Thoracic aorta (tissue), 2 donors: Measurements from ENCODE around the gene WBP11. TPM values are rescaled to one million over a fixed set of nuclear protein-coding genes. Genes with fewer than 3 reads are reported as not detected.
"Not testable (repeated sequence)": the region's sequence is repeated elsewhere in the genome, so short reads cannot be mapped to it uniquely, and the experiment has no call there.

ENCODE experiments used
- ATAC-seq: fragments of 150-250 bp; one replicate; pipeline ENCODE4 v1.8.0; 2017; ENCODE audit warnings: low read depth; ENCODE audit not compliant: insufficient number of reproducible peaks, low FRiP score
- DNase-seq: peaks from one replicate; pipeline ENCODE4 v3.0.0-alpha.2; 2020; ENCODE audit warnings: low spot score
- H3K27ac ChIP-seq, 2 donors: fragments of 200-600 bp; sonication (generic); 1 replicate in 1 of 2; 2 replicates in 1 of 2; pipeline ENCODE4 v1.5.1; 2016; ENCODE audit warnings: mild to moderate bottlenecking in 2 of 2, moderate library complexity in 2 of 2
- H3K27me3 ChIP-seq: fragments of 200-600 bp; sonication (generic); replicated peaks from 2 replicates; pipeline ENCODE4 v1.6.0; 2016; ENCODE audit warnings: mild to moderate bottlenecking; ENCODE audit not compliant: insufficient read depth
- H3K36me3 ChIP-seq: fragments of 200-600 bp; sonication (generic); one replicate; pipeline ENCODE4 v1.5.1; 2016
- H3K4me1 ChIP-seq, 2 donors: fragments of 200-600 bp; sonication (generic); 1 replicate in 1 of 2; 2 replicates in 1 of 2; pipeline versions ENCODE4 v1.5.1 to v1.6.0; 2016; ENCODE audit warnings: low read depth in 2 of 2, mild to moderate bottlenecking in 1 of 2; ENCODE audit not compliant: control insufficient read depth in 1 of 2
- H3K4me3 ChIP-seq: fragments of 200-600 bp; sonication (generic); 2 replicates; pipeline ENCODE4 v1.5.1; 2016; ENCODE audit warnings: mild to moderate bottlenecking
- H3K9me3 ChIP-seq: fragments of 200-600 bp; sonication (generic); 2 replicates; pipeline ENCODE4 v1.5.1; 2016
- CTCF ChIP-seq: fragments of 200-600 bp; sonication (generic); IDR thresholded peaks from one replicate; pipeline ENCODE4 v1.5.1; 2019; ENCODE audit warnings: antibody characterized with exemption
- total RNA-seq, 2 donors: library from RNA; depleted of rRNA; stranded (reverse); fragments of >200 nt; gene quantifications; one replicate each; pipeline versions ENCODE4 v1.1.0 to v1.2.3, GENCODE V29; 2016

WBP11 gene
- total RNA-seq, 2 donors from 2014 or later: 10.0 to 17.6 TPM

GRCh38 chr12:14751986-14752385, 51.3 kb downstream of the WBP11 start:
- no peak for TF ChIP-seq CTCF
- H3K27ac ChIP-seq: no peak overlapping the region
- no peaks in the 10 kb centered on the region for H3K27me3 ChIP-seq
- no peaks in the 10 kb centered on the region for H3K36me3 ChIP-seq
- ATAC-seq (no peak), DNase-seq (no peak)
- no peaks in the 10 kb centered on the region for H3K9me3 ChIP-seq
- no peak overlapping the region for H3K4me3 ChIP-seq
- no peaks in the 10 kb centered on the region for H3K4me1 ChIP-seq

GRCh38 chr12:14743061-14743460, 60.2 kb downstream of the WBP11 start:
- Histone ChIP-seq H3K4me1 (no peaks in the 10 kb centered on the region), H3K27ac (no peak overlapping the region), H3K4me3 (no peak overlapping the region), H3K27me3 (no peaks in the 10 kb centered on the region), H3K36me3 (no peaks in the 10 kb centered on the region), H3K9me3 (no peaks in the 10 kb centered on the region)
- no peak for TF ChIP-seq CTCF
- DNase-seq: no peak
- no peak for ATAC-seq

GRCh38 chr12:14741942-14742341, 61.3 kb downstream of the WBP11 start:
- Histone ChIP-seq H3K4me3 (no peak overlapping the region), H3K27ac (no peak overlapping the region), H3K9me3 (no peaks in the 10 kb centered on the region), H3K4me1 (no peaks in the 10 kb centered on the region), H3K36me3 (no peaks in the 10 kb centered on the region), H3K27me3 (no peaks in the 10 kb centered on the region)
- TF ChIP-seq CTCF: no peak
- ATAC-seq (no peak), DNase-seq (no peak)

DNA sequence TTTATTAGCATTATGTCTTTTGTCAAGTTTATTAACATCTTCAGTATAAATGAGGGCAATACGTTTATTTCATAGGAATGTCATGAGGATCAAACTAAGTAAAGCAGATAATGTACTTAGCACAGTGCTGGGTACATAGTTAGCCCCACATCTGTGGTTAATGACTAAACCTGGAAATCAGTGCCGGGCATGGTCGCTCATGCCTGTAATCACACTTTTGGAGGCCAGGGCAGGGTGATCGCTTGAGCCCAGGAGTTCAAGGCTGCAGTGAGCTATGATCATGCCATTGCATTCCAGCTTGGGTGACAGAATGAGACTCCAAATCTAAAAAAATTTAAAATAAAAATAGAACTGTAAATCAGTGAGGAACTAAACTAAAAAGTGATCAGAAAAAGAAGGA, 62.1 kb downstream of the WBP11 start:
- no peaks in the 10 kb centered on the region for H3K9me3 ChIP-seq
- no peak overlapping the region for H3K27ac ChIP-seq
- H3K27me3 ChIP-seq: no peaks in the 10 kb centered on the region
- no peak for TF ChIP-seq CTCF
- no peaks in the 10 kb centered on the region for H3K4me1 ChIP-seq
- no peaks in the 10 kb centered on the region for H3K36me3 ChIP-seq
- DNase-seq (no peak), ATAC-seq (no peak)
- H3K4me3 ChIP-seq: no peak overlapping the region

- not testable (repeated sequence) for H3K4me1 ChIP-seq, H3K9me3 ChIP-seq, H3K27me3 ChIP-seq, ATAC-seq, H3K27ac ChIP-seq, H3K4me3 ChIP-seq, H3K36me3 ChIP-seq, DNase-seq
These were observed 66.8 kb downstream of the WBP11 start for GRCh38 chr12:14736441-14736840.

Other genes with a start within 250 kb of the WBP11 start
- 10 to 100 TPM in 1 of 2 donors, 1 to 10 TPM in 1; 7.0 to 12.8 TPM for gene PLBD1, start 235.6 kb downstream of the WBP11 start, total RNA-seq
- under 1 TPM in 1 of 2 donors, not detected in 1; 0.14 TPM for gene GUCY2C, start 106.9 kb downstream of the WBP11 start, total RNA-seq
- under 1 TPM in 1 of 2 donors, not detected in 1; 0.27 TPM for gene C12orf60, start 192 bp upstream of the WBP11 start, total RNA-seq
- gene SMCO3, start 10.7 kb upstream of the WBP11 start, total RNA-seq: under 1 TPM; 0.27 to 0.49 TPM
- gene ART4, start 40.0 kb upstream of the WBP11 start, total RNA-seq: 10 to 100 TPM; 38.0 to 66.6 TPM
- 1,000 to 10,000 TPM; 6,234 to 9,983 TPM for gene MGP, start 82.4 kb upstream of the WBP11 start, total RNA-seq
- gene ERP27, start 135.1 kb upstream of the WBP11 start, total RNA-seq: 1 to 10 TPM in 1 of 2 donors, not detected in 1; 2.4 TPM
- 100 to 1,000 TPM; 199 to 223 TPM for gene ARHGDIB, start 158.1 kb upstream of the WBP11 start, total RNA-seq
- gene PDE6H, start 169.6 kb upstream of the WBP11 start, total RNA-seq: not detected